Panc1 (cell line): ENCODE results near the gene RTCB. TPM values are rescaled to one million over a fixed set of nuclear protein-coding genes. Genes with fewer than 3 reads are reported as not detected.

Experiments used
- ATAC-seq: fragments of 200-7000 bp; cut with Tn5 transposase; 2 replicates; pipeline ENCODE4 v1.9.1; 2020; ENCODE audit warnings: mild to moderate bottlenecking, moderate library complexity
- BruUV-seq: library from RNA; stranded (reverse); fragments of 400-500 nt; replicated peaks from 2 replicates; lab custom pipeline; 2021; lab: Mats Ljungman, UMichigan
- CTCF ChIA-PET: fragments of 300-600 bp; sonication (Branson Sonifier 250); formaldehyde crosslinking; loops from one replicate; lab custom pipeline; 2022; ENCODE audit warnings: antibody characterized with exemption; lab: Charles Lee
- POLR2A ChIA-PET: fragments of 300-600 bp; sonication (Branson Sonifier 250); formaldehyde crosslinking; loops from one replicate; lab custom pipeline; 2022; ENCODE audit warnings: antibody characterized with exemption; lab: Charles Lee
- DNase-seq: peaks from one replicate; pipeline ENCODE4 v3.0.0-alpha.2; 2010; ENCODE audit warnings: low read depth, low spot score
- H3K27ac ChIP-seq: 2 replicates; pipeline ENCODE4 v1.5.1; 2011; ENCODE audit warnings: mild to moderate bottlenecking, low read length, inconsistent platforms
- H3K27me3 ChIP-seq: fragments of 200-500 bp; sonication (Bioruptor generic); 2 replicates; pipeline ENCODE4 v1.6.0; 2014; ENCODE audit warnings: low read length, inconsistent platforms; ENCODE audit not compliant: control insufficient read depth, insufficient read depth
- H3K36me3 ChIP-seq: fragments of 200-500 bp; sonication (Bioruptor generic); 2 replicates; pipeline ENCODE4 v1.5.1; 2014; ENCODE audit warnings: inconsistent platforms, mild to moderate bottlenecking, low read length, moderate library complexity; ENCODE audit not compliant: control insufficient read depth, insufficient read depth
- H3K4me1 ChIP-seq: 2 replicates; pipeline ENCODE4 v1.5.1; 2011; ENCODE audit warnings: inconsistent platforms, mild to moderate bottlenecking, low read length, moderate library complexity; ENCODE audit not compliant: control insufficient read depth, insufficient read depth
- H3K4me3 ChIP-seq, 2 experiments: 2 replicates each; pipeline ENCODE4 v1.5.1; 2011 to 2012; ENCODE audit warnings: low read depth in 2 of 2, low read length in 2 of 2, mild to moderate bottlenecking in 2 of 2, inconsistent platforms in 1 of 2, moderate library complexity in 1 of 2
- H3K9me3 ChIP-seq: fragments of 200-500 bp; sonication (Bioruptor generic); 2 replicates; pipeline ENCODE4 v1.5.1; 2014; ENCODE audit warnings: low read depth, mild to moderate bottlenecking, inconsistent platforms, low read length, moderate library complexity; ENCODE audit not compliant: control insufficient read depth, insufficient read depth
- POLR2AphosphoS5 ChIP-seq: IDR thresholded peaks from 2 replicates; pipeline ENCODE4 v1.6.1; 2012; ENCODE audit warnings: mild to moderate bottlenecking, low read depth, low read length, moderate library complexity
- SIN3A ChIP-seq: IDR thresholded peaks from 2 replicates; pipeline ENCODE4 v1.6.1; 2012; ENCODE audit warnings: low read depth, mild to moderate bottlenecking, low read length, moderate library complexity, borderline replicate concordance; ENCODE audit not compliant: insufficient read depth
- TCF7L2 ChIP-seq: IDR thresholded peaks from 2 replicates; pipeline ENCODE4 v1.6.1; 2011; ENCODE audit warnings: mild to moderate bottlenecking, low read depth, low read length, inconsistent platforms
- in situ Hi-C: cut with HindIII; loops from 2 replicates; pipeline ENCODE4 v1.10.0; 2016; ENCODE audit warnings: low sequenced_read_pairs, low pct_unique_long_range_greater_than_20kb
- intact Hi-C: fragments of 100-400 bp; cut with micrococcal nuclease; formaldehyde crosslinking; loops from one replicate; pipeline ENCODE4 v1.10.0; 2022; ENCODE audit not compliant: unreplicated experiment
- total RNA-seq: library from RNA; stranded (reverse); gene quantifications from one replicate; pipeline ENCODE4 v1.2.1, GENCODE V29; 2021; ENCODE audit not compliant: unreplicated experiment
- TF ChIP-seq, protein P1 (sequence below): fragments of 450-650 bp; IDR thresholded peaks from 2 replicates; pipeline ENCODE4 v1.5.1; 2017; ENCODE audit warnings: mild to moderate bottlenecking
- TF ChIP-seq, protein P2 (sequence below), 2 experiments: IDR thresholded peaks; 2 replicates each; pipeline ENCODE4 v1.6.1; 2011 to 2012; ENCODE audit warnings: low read depth in 2 of 2, control low read depth in 1 of 2, low read length in 1 of 2, mild to moderate bottlenecking in 1 of 2, moderate library complexity in 1 of 2; ENCODE audit not compliant: insufficient read depth in 1 of 2

RTCB gene
- total RNA-seq, 1 experiment from 2014 or later: 55.9 TPM

DNA sequence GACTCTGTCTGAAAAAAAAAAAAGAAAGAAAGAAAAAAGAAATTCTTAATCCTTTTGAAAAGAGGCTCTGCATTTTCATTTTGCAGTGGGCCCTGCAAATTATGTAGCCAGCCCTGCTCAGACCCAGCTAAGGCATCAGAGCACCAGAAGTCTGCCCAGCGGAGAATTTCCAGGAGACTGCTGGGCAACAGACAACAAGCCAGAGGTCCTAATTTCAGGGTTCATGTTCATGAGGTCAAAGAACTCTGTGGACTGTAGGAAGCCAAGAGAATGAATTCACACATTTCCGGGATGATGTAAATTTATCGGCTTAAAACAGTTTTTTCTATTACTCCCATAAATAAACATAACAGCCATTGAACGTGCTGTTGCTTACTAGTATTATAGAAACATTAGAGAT is 14.8 kb upstream of the RTCB start:
- DNase-seq (no peak), ATAC-seq (no peak)
- H3K9me3 ChIP-seq: no peaks in the 10 kb centered on the region
- in situ Hi-C loops (no loop called here), intact Hi-C loops (no loop called here)
- 0 out of 2 replicates have a peak, but pooled peaks cover 1% of the 10 kb centered on the region for H3K27me3 ChIP-seq
- H3K4me1 ChIP-seq: no peaks in the 10 kb centered on the region
- H3K27ac ChIP-seq: no peak overlapping the region
- no TSS peak for BruUV-seq
- H3K36me3 ChIP-seq: no peaks in the 10 kb centered on the region
- ChIA-PET POLR2A (interaction anchor here (0.7 kb wide), 1 partner anchor 95 kb away, joined by 6 read pairs; no protein-coding TSS in a partner anchor), CTCF (no interaction called here)
- no peak overlapping the region for H3K4me3 ChIP-seq
- TF ChIP-seq SIN3A: no peak
- TF ChIP-seq TCF7L2: no peak
- TF ChIP-seq, protein P1, sequence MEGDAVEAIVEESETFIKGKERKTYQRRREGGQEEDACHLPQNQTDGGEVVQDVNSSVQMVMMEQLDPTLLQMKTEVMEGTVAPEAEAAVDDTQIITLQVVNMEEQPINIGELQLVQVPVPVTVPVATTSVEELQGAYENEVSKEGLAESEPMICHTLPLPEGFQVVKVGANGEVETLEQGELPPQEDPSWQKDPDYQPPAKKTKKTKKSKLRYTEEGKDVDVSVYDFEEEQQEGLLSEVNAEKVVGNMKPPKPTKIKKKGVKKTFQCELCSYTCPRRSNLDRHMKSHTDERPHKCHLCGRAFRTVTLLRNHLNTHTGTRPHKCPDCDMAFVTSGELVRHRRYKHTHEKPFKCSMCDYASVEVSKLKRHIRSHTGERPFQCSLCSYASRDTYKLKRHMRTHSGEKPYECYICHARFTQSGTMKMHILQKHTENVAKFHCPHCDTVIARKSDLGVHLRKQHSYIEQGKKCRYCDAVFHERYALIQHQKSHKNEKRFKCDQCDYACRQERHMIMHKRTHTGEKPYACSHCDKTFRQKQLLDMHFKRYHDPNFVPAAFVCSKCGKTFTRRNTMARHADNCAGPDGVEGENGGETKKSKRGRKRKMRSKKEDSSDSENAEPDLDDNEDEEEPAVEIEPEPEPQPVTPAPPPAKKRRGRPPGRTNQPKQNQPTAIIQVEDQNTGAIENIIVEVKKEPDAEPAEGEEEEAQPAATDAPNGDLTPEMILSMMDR: no peak
- TF ChIP-seq POLR2AphosphoS5: no peak
- TF ChIP-seq, protein P2, sequence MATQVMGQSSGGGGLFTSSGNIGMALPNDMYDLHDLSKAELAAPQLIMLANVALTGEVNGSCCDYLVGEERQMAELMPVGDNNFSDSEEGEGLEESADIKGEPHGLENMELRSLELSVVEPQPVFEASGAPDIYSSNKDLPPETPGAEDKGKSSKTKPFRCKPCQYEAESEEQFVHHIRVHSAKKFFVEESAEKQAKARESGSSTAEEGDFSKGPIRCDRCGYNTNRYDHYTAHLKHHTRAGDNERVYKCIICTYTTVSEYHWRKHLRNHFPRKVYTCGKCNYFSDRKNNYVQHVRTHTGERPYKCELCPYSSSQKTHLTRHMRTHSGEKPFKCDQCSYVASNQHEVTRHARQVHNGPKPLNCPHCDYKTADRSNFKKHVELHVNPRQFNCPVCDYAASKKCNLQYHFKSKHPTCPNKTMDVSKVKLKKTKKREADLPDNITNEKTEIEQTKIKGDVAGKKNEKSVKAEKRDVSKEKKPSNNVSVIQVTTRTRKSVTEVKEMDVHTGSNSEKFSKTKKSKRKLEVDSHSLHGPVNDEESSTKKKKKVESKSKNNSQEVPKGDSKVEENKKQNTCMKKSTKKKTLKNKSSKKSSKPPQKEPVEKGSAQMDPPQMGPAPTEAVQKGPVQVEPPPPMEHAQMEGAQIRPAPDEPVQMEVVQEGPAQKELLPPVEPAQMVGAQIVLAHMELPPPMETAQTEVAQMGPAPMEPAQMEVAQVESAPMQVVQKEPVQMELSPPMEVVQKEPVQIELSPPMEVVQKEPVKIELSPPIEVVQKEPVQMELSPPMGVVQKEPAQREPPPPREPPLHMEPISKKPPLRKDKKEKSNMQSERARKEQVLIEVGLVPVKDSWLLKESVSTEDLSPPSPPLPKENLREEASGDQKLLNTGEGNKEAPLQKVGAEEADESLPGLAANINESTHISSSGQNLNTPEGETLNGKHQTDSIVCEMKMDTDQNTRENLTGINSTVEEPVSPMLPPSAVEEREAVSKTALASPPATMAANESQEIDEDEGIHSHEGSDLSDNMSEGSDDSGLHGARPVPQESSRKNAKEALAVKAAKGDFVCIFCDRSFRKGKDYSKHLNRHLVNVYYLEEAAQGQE (IDR thresholded peaks at IDR 0.05; ENCODE audit: insufficient read depth in 1 of 2, low read depth in 2 of 2, low read length in 1 of 2): no peak

DNA sequence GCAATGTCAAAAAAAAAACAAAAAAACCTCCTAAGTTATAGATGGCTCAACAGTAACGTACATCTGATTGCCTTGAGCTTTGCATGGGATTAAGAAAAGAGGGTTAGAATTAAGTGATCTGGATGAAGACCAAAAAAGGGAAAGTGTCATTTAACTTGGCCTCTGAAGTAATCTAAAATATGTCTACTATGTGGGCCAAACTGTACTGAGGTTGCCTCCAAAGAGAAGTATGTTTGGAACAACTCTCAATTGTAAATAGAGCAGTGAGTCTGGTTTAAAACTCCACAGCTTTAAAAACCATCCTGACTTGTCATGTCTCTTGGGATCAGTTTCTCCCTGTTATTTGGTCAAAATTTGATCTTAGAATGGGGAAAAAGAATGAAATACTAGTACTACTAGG is 11.6 kb upstream of the RTCB start:
- TF ChIP-seq, protein P2 (IDR thresholded peaks at IDR 0.05; ENCODE audit: insufficient read depth in 1 of 2, low read depth in 2 of 2, low read length in 1 of 2): no peak
- no peak for TF ChIP-seq SIN3A
- no peak for TF ChIP-seq TCF7L2
- TF ChIP-seq, protein P1: no peak
- TF ChIP-seq POLR2AphosphoS5: no peak
- no peaks in the 10 kb centered on the region for H3K9me3 ChIP-seq
- ChIA-PET POLR2A (no interaction called here), CTCF (no interaction called here)
- no TSS peak for BruUV-seq
- no peak for DNase-seq
- no peak overlapping the region for H3K27ac ChIP-seq
- intact Hi-C loops (no loop called here), in situ Hi-C loops (no loop called here)
- no peaks in the 10 kb centered on the region for H3K36me3 ChIP-seq
- ATAC-seq: no peak
- peaks cover 13% of the 10 kb centered on the region for H3K27me3 ChIP-seq
- no peak overlapping the region for H3K4me3 ChIP-seq
- H3K4me1 ChIP-seq: no peaks in the 10 kb centered on the region
